Measurements from ENCODE around the gene DNAAF6.

DNA sequence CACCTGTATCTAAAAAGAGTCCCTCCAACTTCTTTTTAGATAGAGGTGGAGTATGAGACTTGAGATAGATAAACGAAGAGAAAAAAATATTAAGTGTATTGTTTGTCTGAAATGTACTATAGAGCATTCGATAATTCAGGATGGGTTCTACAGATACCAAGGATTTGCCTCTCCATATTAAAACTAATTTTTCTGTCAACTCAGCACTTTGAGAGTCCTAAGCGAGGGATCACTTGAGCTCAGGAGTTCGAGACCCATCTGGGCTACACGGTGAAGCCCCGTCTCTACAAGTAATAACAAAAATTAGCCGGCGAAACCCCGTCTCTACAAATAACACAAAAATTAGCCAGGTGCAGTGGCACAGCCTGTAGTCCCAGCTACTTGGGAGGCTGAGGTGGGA lies 1.5 kb downstream of the DNAAF6 start:
- no peak for TF ChIP-seq EGR1 (IDR thresholded peaks at IDR 0.05; ENCODE audit: low read depth in 2 of 2)
- TF ChIP-seq, protein P1, sequence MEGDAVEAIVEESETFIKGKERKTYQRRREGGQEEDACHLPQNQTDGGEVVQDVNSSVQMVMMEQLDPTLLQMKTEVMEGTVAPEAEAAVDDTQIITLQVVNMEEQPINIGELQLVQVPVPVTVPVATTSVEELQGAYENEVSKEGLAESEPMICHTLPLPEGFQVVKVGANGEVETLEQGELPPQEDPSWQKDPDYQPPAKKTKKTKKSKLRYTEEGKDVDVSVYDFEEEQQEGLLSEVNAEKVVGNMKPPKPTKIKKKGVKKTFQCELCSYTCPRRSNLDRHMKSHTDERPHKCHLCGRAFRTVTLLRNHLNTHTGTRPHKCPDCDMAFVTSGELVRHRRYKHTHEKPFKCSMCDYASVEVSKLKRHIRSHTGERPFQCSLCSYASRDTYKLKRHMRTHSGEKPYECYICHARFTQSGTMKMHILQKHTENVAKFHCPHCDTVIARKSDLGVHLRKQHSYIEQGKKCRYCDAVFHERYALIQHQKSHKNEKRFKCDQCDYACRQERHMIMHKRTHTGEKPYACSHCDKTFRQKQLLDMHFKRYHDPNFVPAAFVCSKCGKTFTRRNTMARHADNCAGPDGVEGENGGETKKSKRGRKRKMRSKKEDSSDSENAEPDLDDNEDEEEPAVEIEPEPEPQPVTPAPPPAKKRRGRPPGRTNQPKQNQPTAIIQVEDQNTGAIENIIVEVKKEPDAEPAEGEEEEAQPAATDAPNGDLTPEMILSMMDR (IDR thresholded peaks at IDR 0.05; ENCODE audit: low read depth, low read length, missing input control), result no peak
- TF ChIP-seq, protein P2, sequence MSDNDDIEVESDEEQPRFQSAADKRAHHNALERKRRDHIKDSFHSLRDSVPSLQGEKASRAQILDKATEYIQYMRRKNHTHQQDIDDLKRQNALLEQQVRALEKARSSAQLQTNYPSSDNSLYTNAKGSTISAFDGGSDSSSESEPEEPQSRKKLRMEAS (IDR thresholded peaks at IDR 0.05), result no peak
- TF ChIP-seq YY1 (IDR thresholded peaks at IDR 0.05), result no peak
- TF ChIP-seq, protein P3, sequence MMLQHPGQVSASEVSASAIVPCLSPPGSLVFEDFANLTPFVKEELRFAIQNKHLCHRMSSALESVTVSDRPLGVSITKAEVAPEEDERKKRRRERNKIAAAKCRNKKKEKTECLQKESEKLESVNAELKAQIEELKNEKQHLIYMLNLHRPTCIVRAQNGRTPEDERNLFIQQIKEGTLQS (IDR thresholded peaks at IDR 0.05), result no peak
- no peak for TF ChIP-seq RAD21 (IDR thresholded peaks at IDR 0.05)
